Measurements from ENCODE around the gene FASN. TPM values are rescaled to one million over a fixed set of nuclear protein-coding genes. Genes with fewer than 3 reads are reported as not detected.
A peak's percentile ranks its signal among the peaks of the same experiment; 100 is the strongest.
"Not testable (repeated sequence)": the region's sequence is repeated elsewhere in the genome, so short reads cannot be mapped to it uniquely, and the experiment has no call there.

The FASN gene
- total and polyA plus RNA-seq, 2 donors (not counting 1 experiment from before 2014, with no cell fraction given) = 19.4 to 35.6 TPM

DNA sequence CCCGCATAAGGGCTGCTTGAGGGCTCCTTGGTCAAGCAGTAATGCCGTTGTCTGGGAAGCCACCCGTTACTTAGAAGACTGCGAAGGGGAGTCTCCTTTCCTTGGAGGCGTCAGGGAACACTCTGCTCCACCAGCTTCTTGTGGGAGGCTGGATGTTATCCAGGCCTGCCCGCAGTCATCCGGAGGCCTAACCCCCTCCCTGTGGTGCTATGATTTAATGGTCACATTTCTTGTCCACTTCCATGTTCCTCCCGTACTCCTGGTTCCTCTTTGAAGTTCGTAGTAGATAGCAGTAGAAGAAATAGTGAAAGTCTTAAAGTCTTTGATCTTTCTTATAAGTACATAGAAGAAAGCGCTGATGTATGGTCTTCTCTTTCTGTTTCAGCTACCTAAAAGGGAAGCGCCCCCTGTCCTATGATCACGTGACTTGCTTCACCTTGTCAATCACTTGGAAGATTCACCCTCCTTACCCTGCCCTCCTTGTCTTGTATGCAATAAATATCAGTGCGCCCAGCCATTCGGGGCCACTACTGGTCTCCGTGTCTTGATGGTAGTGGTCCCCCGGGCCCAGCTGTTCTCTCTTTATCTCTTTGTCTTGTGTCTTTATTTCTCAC, 59.1 kb downstream of the FASN start:
- ATAC-seq (ENCODE audit: low read depth); H3K9me3 ChIP-seq (ENCODE audit: control extremely low read depth in 1 of 3, control insufficient read depth in 2 of 3, insufficient read depth in 1 of 3, low read length in 2 of 3); H3K4me2 ChIP-seq (replicated peaks; ENCODE audit: low read depth, low read length, poor library complexity, severe bottlenecking); H3K9ac ChIP-seq (ENCODE audit: low read length); H2AFZ ChIP-seq (ENCODE audit: insufficient read depth, low read depth, low read length, poor library complexity, severe bottlenecking); H3K27me3 ChIP-seq (replicated peaks in 1 of 4; ENCODE audit: control extremely low read depth in 1 of 4, control insufficient read depth in 3 of 4, insufficient read depth in 4 of 4, low read length in 3 of 4); H3K4me3 ChIP-seq (ENCODE audit: control extremely low read depth in 1 of 5, extremely low read depth in 1 of 5, insufficient read depth in 1 of 5, low read depth in 2 of 5, low read length in 4 of 5); H3K36me3 ChIP-seq (replicated peaks in 1 of 2; ENCODE audit: control extremely low read depth in 1 of 2, control insufficient read depth in 1 of 2, extremely low read depth in 1 of 2, insufficient read depth in 2 of 2, low read length in 1 of 2); H3K27ac ChIP-seq (ENCODE audit: low read length in 2 of 2); H3K9me3 Mint-ChIP-seq (ENCODE audit: insufficient read depth); DNase-seq; H3K27me3 Mint-ChIP-seq; POLR2A ChIA-PET: not testable (repeated sequence)
- Mint-ChIP-seq H3K4me1 (peaks cover 22% of the 10 kb centered on the region), H3K27ac (peak overlapping the region; percentile 41), H3K4me3 (peak overlapping the region; percentile 24)
- CTCF ChIA-PET = interaction anchor here (1.3 to 2.3 kb wide), 4 partner anchors 16 to 116 kb away, joined by 3 to 19 read pairs (median 7); partner anchors contain the start of genes CENPX, FASN and LRRC45
- intact Hi-C loops (cut with micrococcal nuclease) = loop anchor here (10.0 kb wide), 1 partner anchor 516 kb away; no protein-coding TSS in a partner anchor
- Histone ChIP-seq H4K20me1 (ENCODE audit: control insufficient read depth, insufficient read depth, low read length, poor library complexity, severe bottlenecking) (peaks cover 25% of the 10 kb centered on the region), H3K4me1 (ENCODE audit: control insufficient read depth in 2 of 2, insufficient read depth in 2 of 2, low read length in 2 of 2) (peaks cover 18 to 19% of the 10 kb centered on the region in 2 donors), H3K79me2 (ENCODE audit: control insufficient read depth, insufficient read depth, low read length) (peaks cover 14% of the 10 kb centered on the region)
- 95% methylated on average over 8 of the region's 16 CpGs for WGBS (ENCODE audit: insufficient coverage)

DNA sequence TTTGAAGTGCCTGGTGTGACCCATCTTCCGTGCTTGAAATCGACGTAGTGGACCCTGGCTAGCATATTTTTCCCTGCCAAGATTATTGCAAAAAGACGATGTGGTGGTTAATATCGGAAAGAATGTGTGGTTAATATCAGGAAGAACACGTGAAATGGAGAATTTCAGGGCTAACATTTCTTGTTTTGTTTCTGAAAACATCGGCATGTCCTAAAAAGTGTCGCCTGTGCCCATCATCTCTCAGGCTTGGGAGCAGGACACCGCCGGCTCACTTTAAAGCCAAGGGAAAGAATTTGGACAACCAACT, 60.2 kb downstream of the FASN start:
- Mint-ChIP-seq H3K4me3 (peak overlapping the region; percentile 90), H3K9me3 (ENCODE audit: insufficient read depth) (no peaks in the 10 kb centered on the region), H3K27me3 (no peaks in the 10 kb centered on the region), H3K27ac (peak overlapping the region; percentile 99), H3K4me1 (peaks cover 23% of the 10 kb centered on the region)
- peaks cover 14% of the 10 kb centered on the region for H3K79me2 ChIP-seq (ENCODE audit: control insufficient read depth, insufficient read depth, low read length)
- H3K4me3 ChIP-seq (ENCODE audit: control extremely low read depth in 1 of 5, extremely low read depth in 1 of 5, insufficient read depth in 1 of 5, low read depth in 2 of 5, low read length in 4 of 5) = peak overlapping the region in 4 of 5 experiments; percentile 58 to 76 (median 72)
- TF ChIP-seq, protein P1, sequence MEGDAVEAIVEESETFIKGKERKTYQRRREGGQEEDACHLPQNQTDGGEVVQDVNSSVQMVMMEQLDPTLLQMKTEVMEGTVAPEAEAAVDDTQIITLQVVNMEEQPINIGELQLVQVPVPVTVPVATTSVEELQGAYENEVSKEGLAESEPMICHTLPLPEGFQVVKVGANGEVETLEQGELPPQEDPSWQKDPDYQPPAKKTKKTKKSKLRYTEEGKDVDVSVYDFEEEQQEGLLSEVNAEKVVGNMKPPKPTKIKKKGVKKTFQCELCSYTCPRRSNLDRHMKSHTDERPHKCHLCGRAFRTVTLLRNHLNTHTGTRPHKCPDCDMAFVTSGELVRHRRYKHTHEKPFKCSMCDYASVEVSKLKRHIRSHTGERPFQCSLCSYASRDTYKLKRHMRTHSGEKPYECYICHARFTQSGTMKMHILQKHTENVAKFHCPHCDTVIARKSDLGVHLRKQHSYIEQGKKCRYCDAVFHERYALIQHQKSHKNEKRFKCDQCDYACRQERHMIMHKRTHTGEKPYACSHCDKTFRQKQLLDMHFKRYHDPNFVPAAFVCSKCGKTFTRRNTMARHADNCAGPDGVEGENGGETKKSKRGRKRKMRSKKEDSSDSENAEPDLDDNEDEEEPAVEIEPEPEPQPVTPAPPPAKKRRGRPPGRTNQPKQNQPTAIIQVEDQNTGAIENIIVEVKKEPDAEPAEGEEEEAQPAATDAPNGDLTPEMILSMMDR (IDR thresholded peaks at IDR 0.05) = no peak
- TF ChIP-seq EZH2 (IDR thresholded peaks at IDR 0.05; ENCODE audit: borderline replicate concordance, insufficient read depth, low read depth, low read length, poor library complexity, severe bottlenecking) = no peak
- ChIA-PET CTCF (interaction anchor here (0.6 to 2.3 kb wide), 13 partner anchors 9 to 168 kb away, joined by 3 to 19 read pairs (median 4); partner anchors contain the start of genes ASPSCR1, CENPX and LRRC45), POLR2A (interaction anchor here (0.7 to 1.5 kb wide), 9 partner anchors 9 to 260 kb away, joined by 3 to 13 read pairs (median 4); partner anchors contain the start of genes ASPSCR1, CENPX, DUS1L and FASN)
- DNase-seq (no peak), ATAC-seq (ENCODE audit: low read depth) (no peak)
- peaks cover 18 to 19% of the 10 kb centered on the region in 2 donors for H3K4me1 ChIP-seq (ENCODE audit: control insufficient read depth in 2 of 2, insufficient read depth in 2 of 2, low read length in 2 of 2)
- H3K36me3 ChIP-seq (replicated peaks in 1 of 2; ENCODE audit: control extremely low read depth in 1 of 2, control insufficient read depth in 1 of 2, extremely low read depth in 1 of 2, insufficient read depth in 2 of 2, low read length in 1 of 2) = no peaks in the 10 kb centered on the region
- H3K27ac ChIP-seq (ENCODE audit: low read length in 2 of 2) = peak overlapping the region in 1 of 2 donors; percentile 59
- peak overlapping the region; percentile 73 for H2AFZ ChIP-seq (ENCODE audit: insufficient read depth, low read depth, low read length, poor library complexity, severe bottlenecking)
- peak overlapping the region; percentile 100 for H3K4me2 ChIP-seq (replicated peaks; ENCODE audit: low read depth, low read length, poor library complexity, severe bottlenecking)
- H3K9ac ChIP-seq (ENCODE audit: low read length) = peak overlapping the region; percentile 72
- WGBS (ENCODE audit: insufficient coverage) = 4% methylated on average over 10 of the region's 10 CpGs
- no peaks in the 10 kb centered on the region for H3K27me3 ChIP-seq (replicated peaks in 1 of 4; ENCODE audit: control extremely low read depth in 1 of 4, control insufficient read depth in 3 of 4, insufficient read depth in 4 of 4, low read length in 3 of 4)
- intact Hi-C loops (cut with micrococcal nuclease) = loop anchor here (1.0 to 10.0 kb wide), 6 partner anchors 13 to 517 kb away; partner anchors contain the start of genes ASPSCR1, FASN, GPS1 and LRRC45
- peaks cover 25% of the 10 kb centered on the region for H4K20me1 ChIP-seq (ENCODE audit: control insufficient read depth, insufficient read depth, low read length, poor library complexity, severe bottlenecking)
- peaks cover 0 to 2% (median 0%) of the 10 kb centered on the region in 3 donors for H3K9me3 ChIP-seq (ENCODE audit: control extremely low read depth in 1 of 3, control insufficient read depth in 2 of 3, insufficient read depth in 1 of 3, low read length in 2 of 3)

Data from B cell (primary cell).